BJ (cell line): Measurements from ENCODE around the gene RELT. TPM values are rescaled to one million over a fixed set of nuclear protein-coding genes. Genes with fewer than 3 reads are reported as not detected.

ENCODE experiments used
- CTCF ChIA-PET: fragments of 350-600 bp; formaldehyde crosslinking; extraction: SDS; loops from one replicate; lab custom pipeline; 2021; ENCODE audit warnings: antibody characterized with exemption, inconsistent platforms; lab: Yijun Ruan, JAX
- POLR2A ChIA-PET: fragments of 300-600 bp; sonication (Branson Sonifier 250); formaldehyde crosslinking; extraction: SDS; loops from one replicate; lab custom pipeline; 2021; ENCODE audit warnings: antibody characterized with exemption; lab: Charles Lee
- DNase-seq: peaks from one replicate; pipeline ENCODE4 v3.0.0-alpha.2; 2011; ENCODE audit warnings: low read depth
- H3K27me3 ChIP-seq: 2 replicates; pipeline ENCODE4 v1.6.0; 2011; ENCODE audit warnings: low read length; ENCODE audit not compliant: control insufficient read depth, insufficient read depth
- H3K36me3 ChIP-seq: 2 replicates; pipeline ENCODE4 v1.5.1; 2011; ENCODE audit warnings: low read length; ENCODE audit not compliant: control insufficient read depth, insufficient read depth
- H3K4me3 ChIP-seq: 2 replicates; pipeline ENCODE4 v1.5.1; 2011; ENCODE audit warnings: low read depth, mild to moderate bottlenecking, control low read depth, low read length
- CTCF ChIP-seq: IDR thresholded peaks from 2 replicates; pipeline ENCODE4 v1.5.1; 2011; ENCODE audit warnings: low read depth, mild to moderate bottlenecking, control low read depth, inconsistent platforms, low read length, moderate library complexity; ENCODE audit not compliant: insufficient read depth
- polyA plus RNA-seq: library from polyadenylated mRNA; depleted of rRNA; stranded (reverse); fragments of >200 nt; gene quantifications from 2 replicates; pipeline ENCODE4 v1.2.3, GENCODE V29; 2011

The RELT gene
- polyA plus RNA-seq, 1 experiment, result 3.7 TPM

GRCh38 chr11:73375830-73376159, 404 bp upstream of the RELT start:
- CTCF ChIA-PET, result interaction anchor here (1.0 to 2.4 kb wide), 3 partner anchors 14 to 18 kb away, joined by 4 to 11 read pairs (median 11); no protein-coding TSS in a partner anchor

GRCh38 chr11:73376803-73377629, 817 bp downstream of the RELT start:
- Histone ChIP-seq H3K36me3 (no peaks in the 10 kb centered on the region), H3K4me3 (peak overlapping the region; percentile 70), H3K27me3 (no peaks in the 10 kb centered on the region)
- DNase-seq, result no peak
- CTCF ChIA-PET, result interaction anchor here (0.7 to 1.6 kb wide), 11 partner anchors 10 to 119 kb away, joined by 3 to 11 read pairs (median 4); no protein-coding TSS in a partner anchor
- POLR2A ChIA-PET, result no interaction called here
- no peak for TF ChIP-seq CTCF

More at GRCh38 chr11:73375830-73376159, 404 bp upstream of the RELT start:
- TF ChIP-seq CTCF, result no peak
- DNase-seq, result no peak
- POLR2A ChIA-PET, result no interaction called here
- Histone ChIP-seq H3K27me3 (no peaks in the 10 kb centered on the region), H3K4me3 (no peak overlapping the region), H3K36me3 (no peaks in the 10 kb centered on the region)

- TF ChIP-seq CTCF, result no peak
- POLR2A ChIA-PET, result no interaction called here
- Histone ChIP-seq H3K36me3 (no peaks in the 10 kb centered on the region), H3K4me3 (no peak overlapping the region), H3K27me3 (no peaks in the 10 kb centered on the region)
- no peak for DNase-seq
- CTCF ChIA-PET, result interaction anchor here (0.9 to 1.8 kb wide), 6 partner anchors 17 to 84 kb away, joined by 3 to 8 read pairs (median 4); no protein-coding TSS in a partner anchor
Measured at GRCh38 chr11:73379189-73379880, 3.1 kb downstream of the RELT start.

DNA sequence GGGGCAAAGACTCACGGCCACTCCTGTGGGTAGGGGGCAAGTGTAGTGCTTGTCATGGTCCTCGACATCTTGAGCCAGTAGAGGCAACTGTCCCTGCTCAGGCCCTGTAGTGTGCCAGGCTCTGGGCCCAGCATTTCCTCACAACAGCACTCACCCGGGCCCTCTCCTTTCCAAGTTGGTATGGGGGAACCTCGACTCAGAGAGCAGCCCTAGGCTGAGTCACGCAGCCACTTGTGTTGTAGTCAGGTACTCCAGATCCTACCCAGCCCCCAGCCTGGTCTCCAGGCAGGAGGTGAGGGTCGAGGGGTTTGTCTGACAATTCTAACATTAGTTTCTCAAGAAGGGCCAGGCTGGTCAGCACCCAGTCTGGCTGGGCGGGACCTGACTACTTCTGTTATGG, 4.1 kb downstream of the RELT start:
- no peak for TF ChIP-seq CTCF
- ChIA-PET POLR2A (no interaction called here), CTCF (interaction anchor here (0.9 to 1.8 kb wide), 4 partner anchors 16 to 73 kb away, joined by 3 to 8 read pairs (median 4); no protein-coding TSS in a partner anchor)
- Histone ChIP-seq H3K4me3 (no peak overlapping the region), H3K36me3 (no peaks in the 10 kb centered on the region), H3K27me3 (no peaks in the 10 kb centered on the region)
- no peak for DNase-seq

GRCh38 chr11:73380897-73381410, 4.8 kb downstream of the RELT start:
- no peaks in the 10 kb centered on the region for H3K36me3 ChIP-seq
- no peak for TF ChIP-seq CTCF
- ChIA-PET CTCF (interaction anchor here (2.7 kb wide), 1 partner anchor 13 kb away, joined by 15 read pairs; no protein-coding TSS in a partner anchor), POLR2A (no interaction called here)
- H3K27me3 ChIP-seq, result no peaks in the 10 kb centered on the region
- no peak for DNase-seq
- H3K4me3 ChIP-seq, result no peak overlapping the region
